Small intestine (tissue), 7 donors: ENCODE results near the gene PRKCA. TPM values are rescaled to one million over a fixed set of nuclear protein-coding genes. Genes with fewer than 3 reads are reported as not detected.

Experiments
- DNase-seq, 2 donors: peaks; one replicate each; pipeline versions ENCODE4 v3.0.0 to v3.0.0-alpha.2; 2013
- FAIRE-seq: peaks from 2 replicates; lab custom pipeline; 2012; peaks lifted over from hg19 to GRCh38; lab: Jason Lieb, UNC
- H3K27ac ChIP-seq, 3 donors: one replicate each; pipeline ENCODE4 v1.5.1; 2013; ENCODE audit warnings: low read length in 2 of 3, mild to moderate bottlenecking in 2 of 3, control low read depth in 1 of 3, inconsistent platforms in 1 of 3, low read depth in 1 of 3, moderate library complexity in 1 of 3
- H3K27me3 ChIP-seq, 3 donors: one replicate each; pipeline ENCODE4 v1.6.1; 2013; ENCODE audit warnings: low read length in 3 of 3, inconsistent platforms in 1 of 3; ENCODE audit not compliant: control insufficient read depth in 3 of 3, insufficient read depth in 3 of 3
- H3K36me3 ChIP-seq, 3 donors: one replicate each; pipeline ENCODE4 v1.6.1; 2013; ENCODE audit warnings: low read length in 3 of 3, inconsistent platforms in 1 of 3, low read depth in 1 of 3, mild to moderate bottlenecking in 1 of 3, moderate library complexity in 1 of 3; ENCODE audit not compliant: control insufficient read depth in 3 of 3, insufficient read depth in 2 of 3
- H3K4me1 ChIP-seq, 3 donors: one replicate each; pipeline ENCODE4 v1.6.1; 2013; ENCODE audit warnings: low read length in 2 of 3, inconsistent platforms in 1 of 3, low read depth in 1 of 3, mild to moderate bottlenecking in 1 of 3, moderate library complexity in 1 of 3; ENCODE audit not compliant: control insufficient read depth in 3 of 3, insufficient read depth in 2 of 3
- H3K4me3 ChIP-seq, 3 donors: one replicate each; pipeline ENCODE4 v1.5.1; 2013; ENCODE audit warnings: low read length in 3 of 3, control low read depth in 1 of 3, inconsistent platforms in 1 of 3, low read depth in 1 of 3, mild to moderate bottlenecking in 1 of 3, moderate library complexity in 1 of 3
- H3K9me3 ChIP-seq, 2 donors: one replicate each; pipeline ENCODE4 v1.6.1; 2013; ENCODE audit warnings: low read depth in 1 of 2, low read length in 1 of 2; ENCODE audit not compliant: control insufficient read depth in 2 of 2, insufficient read depth in 1 of 2
- WGBS, 3 donors: extraction: QIAGEN DNeasy Blood & Tissue Kit; methylation state at CpG; one replicate each; pipeline ENCODE4 v1.1.7; 2013; 5-methylcytosine and 5-hydroxymethylcytosine counted together
- polyA plus RNA-seq, 4 donors: library from polyadenylated mRNA; stranded (reverse) in 3 of 4; unstranded in 1 of 4; fragments of 200-250 nt in 3 of 4; fragments of 120-200 nt in 1 of 4; gene quantifications; one replicate each; pipeline versions ENCODE4 v1.2.1 to v1.2.3, GENCODE V29; 2013
- donor health status: healthy with polysubstance abuse.
- donor health status: control.
- donor health status: control.
- donor health status: Bipolar disorder and iron deficiency.
- donor health status: healthy.

The PRKCA gene
- polyA plus RNA-seq, 4 donors = 11.3 to 26.6 (median 22.9) TPM

GRCh38 chr17:66432411-66432957 is 130.1 kb downstream of the PRKCA start:
- peak overlapping the region in 1 of 3 donors; percentile 18 for H3K27ac ChIP-seq
- DNase-seq = no peak
- H3K9me3 ChIP-seq = no peaks in the 10 kb centered on the region
- FAIRE-seq = no peak
- H3K4me3 ChIP-seq = no peak overlapping the region
- H3K27me3 ChIP-seq = no peaks in the 10 kb centered on the region
- peaks cover 3 to 21% (median 8%) of the 10 kb centered on the region in 3 donors for H3K4me1 ChIP-seq
- 45 to 47% (median 47%) methylated on average over 2 of the region's 2 CpGs for WGBS, 3 donors
- no peaks in the 10 kb centered on the region for H3K36me3 ChIP-seq

GRCh38 chr17:66432996-66433551 is 130.7 kb downstream of the PRKCA start:
- 68 to 92% (median 84%) methylated on average over 5 of the region's 5 CpGs for WGBS, 3 donors
- H3K27ac ChIP-seq = no peak overlapping the region

GRCh38 chr17:66435182-66435581 is 132.8 kb downstream of the PRKCA start:
- Histone ChIP-seq H3K27ac (no peak overlapping the region), H3K4me1 (peaks cover under 1 to 21% (median 8%) of the 10 kb centered on the region in 3 donors), H3K36me3 (no peaks in the 10 kb centered on the region), H3K4me3 (no peak overlapping the region), H3K9me3 (no peaks in the 10 kb centered on the region), H3K27me3 (no peaks in the 10 kb centered on the region)
- FAIRE-seq (no peak), DNase-seq (no peak)
- WGBS, 3 donors = 95 to 97% (median 96%) methylated on average over 10 of the region's 10 CpGs

More at GRCh38 chr17:66432996-66433551, 130.7 kb downstream of the PRKCA start:
- DNase-seq (no peak), FAIRE-seq (no peak)
- no peaks in the 10 kb centered on the region for H3K9me3 ChIP-seq
- no peak overlapping the region for H3K4me3 ChIP-seq
- peaks cover 3 to 21% (median 8%) of the 10 kb centered on the region in 3 donors for H3K4me1 ChIP-seq
- H3K36me3 ChIP-seq = no peaks in the 10 kb centered on the region
- H3K27me3 ChIP-seq = no peaks in the 10 kb centered on the region

DNA sequence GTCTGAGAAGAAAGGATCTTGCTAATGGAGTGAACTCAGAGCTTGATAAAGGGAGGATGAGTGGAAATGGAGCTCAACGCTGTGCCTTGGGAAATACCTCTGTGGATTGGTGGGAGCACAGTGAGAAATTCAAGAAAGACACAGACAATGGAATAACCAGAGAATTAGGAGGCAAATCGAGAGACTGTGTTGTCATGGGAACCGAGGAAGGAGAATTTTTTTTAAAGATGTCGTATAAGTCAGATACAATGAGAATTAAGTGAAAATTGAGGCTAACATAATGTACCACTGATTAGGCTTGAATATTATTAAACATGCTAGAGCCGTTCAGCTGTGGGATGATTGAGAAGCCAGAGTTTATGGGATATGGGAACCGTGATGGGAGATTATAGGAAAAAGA is 134.2 kb downstream of the PRKCA start:
- Histone ChIP-seq H3K36me3 (no peaks in the 10 kb centered on the region), H3K9me3 (no peaks in the 10 kb centered on the region), H3K27me3 (no peaks in the 10 kb centered on the region), H3K4me3 (no peak overlapping the region), H3K27ac (no peak overlapping the region), H3K4me1 (peaks cover 0 to 21% (median 2%) of the 10 kb centered on the region in 3 donors)
- WGBS, 3 donors = 89 to 95% (median 90%) methylated on average over 6 of the region's 6 CpGs
- no peak for DNase-seq
- FAIRE-seq = no peak

DNA sequence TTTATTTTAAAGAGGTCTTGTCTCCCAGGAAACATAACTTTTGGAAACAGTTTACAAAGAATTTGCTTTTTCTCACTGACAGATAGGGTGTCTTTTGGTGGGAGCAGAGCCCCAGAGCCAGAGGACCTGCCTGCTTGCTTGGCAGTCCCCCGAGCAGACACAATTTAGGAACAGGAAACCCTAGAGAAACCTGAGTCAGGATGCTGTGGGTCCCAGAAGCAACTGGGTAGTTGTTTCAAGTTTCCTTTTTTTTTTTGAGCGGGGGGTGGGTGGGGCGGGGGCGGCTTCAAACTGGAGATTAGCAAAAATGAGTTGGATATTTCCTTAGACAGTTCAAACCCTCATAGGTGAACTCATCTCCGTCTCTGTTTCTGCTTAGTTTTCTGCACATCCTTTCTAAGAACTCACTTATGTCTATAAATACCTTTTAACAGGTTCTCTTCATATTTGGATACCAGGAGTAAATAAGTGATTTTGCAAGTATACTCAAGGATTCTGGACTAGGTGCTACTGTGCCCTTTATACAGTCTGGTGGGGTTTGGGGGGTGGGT is 135.1 kb downstream of the PRKCA start:
- Histone ChIP-seq H3K27me3 (no peaks in the 10 kb centered on the region), H3K36me3 (no peaks in the 10 kb centered on the region), H3K9me3 (no peaks in the 10 kb centered on the region), H3K4me1 (peaks cover 2 to 23% (median 2%) of the 10 kb centered on the region in 3 donors), H3K4me3 (no peak overlapping the region), H3K27ac (no peak overlapping the region)
- no peak for DNase-seq
- no peak for FAIRE-seq
- WGBS, 3 donors = 58 to 87% (median 82%) methylated on average over 2 to 5 of the region's 5 CpGs

- H3K4me1 ChIP-seq = peaks cover 2 to 23% (median 2%) of the 10 kb centered on the region in 3 donors
- no peaks in the 10 kb centered on the region for H3K36me3 ChIP-seq
- no peak overlapping the region for H3K27ac ChIP-seq
- H3K9me3 ChIP-seq = no peaks in the 10 kb centered on the region
- DNase-seq = no peak
- 81 to 89% (median 83%) methylated on average over 7 of the region's 7 CpGs for WGBS, 3 donors
- H3K27me3 ChIP-seq = no peaks in the 10 kb centered on the region
- FAIRE-seq = no peak
- H3K4me3 ChIP-seq = no peak overlapping the region
Measured at GRCh38 chr17:66438101-66438500, 135.7 kb downstream of the PRKCA start.

- no peak overlapping the region for H3K4me3 ChIP-seq
- no peaks in the 10 kb centered on the region for H3K27me3 ChIP-seq
- H3K36me3 ChIP-seq = peaks cover 0 to 2% (median 0%) of the 10 kb centered on the region in 3 donors
- FAIRE-seq = no peak
- H3K9me3 ChIP-seq = no peaks in the 10 kb centered on the region
- H3K4me1 ChIP-seq = peaks cover 2 to 7% (median 2%) of the 10 kb centered on the region in 3 donors
- H3K27ac ChIP-seq = no peak overlapping the region
- 59 to 62% (median 61%) methylated on average over 11 of the region's 11 CpGs for WGBS, 3 donors
- DNase-seq = no peak
Measured at GRCh38 chr17:66441101-66441661, 138.8 kb downstream of the PRKCA start.

- no peak for DNase-seq
- Histone ChIP-seq H3K4me3 (no peak overlapping the region), H3K4me1 (peaks cover 8 to 15% (median 12%) of the 10 kb centered on the region in 3 donors), H3K27me3 (no peaks in the 10 kb centered on the region), H3K9me3 (no peaks in the 10 kb centered on the region), H3K36me3 (peaks cover 0 to 4% (median 0%) of the 10 kb centered on the region in 3 donors), H3K27ac (no peak overlapping the region)
- no peak for FAIRE-seq
- WGBS, 3 donors = 50 to 97% (median 91%) methylated on average over 2 of the region's 2 CpGs
Measured at GRCh38 chr17:66443166-66443565, 140.8 kb downstream of the PRKCA start.
